Lung (tissue), 12 donors: ENCODE measurements around the gene CDK1. TPM values are rescaled to one million over a fixed set of nuclear protein-coding genes. Genes with fewer than 3 reads are reported as not detected.

Source experiments
- ATAC-seq: fragments of 200-7000 bp; cut with Tn5 transposase; one replicate; pipeline ENCODE4 v1.9.1; 2020; ENCODE audit warnings: moderate number of reproducible peaks; ENCODE audit not compliant: insufficient read depth, low FRiP score
- DNase-seq, 3 donors: peaks; one replicate each; pipeline ENCODE4 v3.0.0-alpha.2; 2013 to 2017
- H3K27ac ChIP-seq, 2 donors: one replicate each; pipeline ENCODE4 v1.5.1; 2013; ENCODE audit warnings: mild to moderate bottlenecking in 2 of 2, moderate library complexity in 2 of 2, control low read depth in 1 of 2, inconsistent platforms in 1 of 2, low read depth in 1 of 2, low read length in 1 of 2
- H3K27me3 ChIP-seq, 3 donors: one replicate each; pipeline ENCODE4 v1.5.1; 2013; ENCODE audit warnings: low read length in 2 of 3; ENCODE audit not compliant: control insufficient read depth in 3 of 3, insufficient read depth in 3 of 3
- H3K36me3 ChIP-seq, 4 donors: one replicate each; pipeline ENCODE4 v1.5.1; 2013; ENCODE audit warnings: low read length in 4 of 4, mild to moderate bottlenecking in 1 of 4, moderate library complexity in 1 of 4; ENCODE audit not compliant: control insufficient read depth in 4 of 4, insufficient read depth in 4 of 4
- H3K4me1 ChIP-seq, 5 donors: one replicate each; pipeline ENCODE4 v1.5.1; 2013; ENCODE audit warnings: low read length in 5 of 5, mild to moderate bottlenecking in 2 of 5, moderate library complexity in 1 of 5; ENCODE audit not compliant: control insufficient read depth in 5 of 5, insufficient read depth in 5 of 5
- H3K4me3 ChIP-seq: one replicate; pipeline ENCODE4 v1.5.1; 2013; ENCODE audit warnings: mild to moderate bottlenecking, control low read depth, moderate library complexity
- H3K9ac ChIP-seq, 2 donors: one replicate each; pipeline ENCODE4 v1.5.1; 2013; ENCODE audit warnings: low read length in 2 of 2, control low read depth in 1 of 2; ENCODE audit not compliant: insufficient read depth in 1 of 2
- H3K9me3 ChIP-seq, 4 donors: one replicate each; pipeline ENCODE4 v1.5.1; 2013; ENCODE audit warnings: low read length in 3 of 4, mild to moderate bottlenecking in 1 of 4, moderate library complexity in 1 of 4; ENCODE audit not compliant: control insufficient read depth in 4 of 4, insufficient read depth in 3 of 4
- whole genome bisulfite sequencing, 2 donors: extraction: QIAGEN DNeasy Blood & Tissue Kit; methylation state at CpG; one replicate each; pipeline ENCODE4 v1.1.7; 2013; 5-methylcytosine and 5-hydroxymethylcytosine counted together
- polyA plus RNA-seq, 2 donors: library from polyadenylated mRNA; stranded (reverse); fragments of 200-250 nt; gene quantifications; one replicate each; pipeline ENCODE4 v1.2.1, GENCODE V29; 2013
- total RNA-seq, 2 donors: library from RNA; depleted of rRNA in 1 of 2; stranded (reverse); fragments of >200 nt in 1 of 2; gene quantifications; one replicate each; pipeline ENCODE4 v1.2.1, GENCODE V29; 2014 to 2021
- TF ChIP-seq, protein P1 (sequence below): IDR thresholded peaks from 2 replicates; pipeline ENCODE4 v1.5.1; 2012; ENCODE audit warnings: mild to moderate bottlenecking; ENCODE audit errors: control extremely low read depth, extremely low read depth
- donor health status: control.
- donor health status: control.
- donor health status: Bipolar disorder and iron deficiency.
- donor health status: healthy.
- donor health status: DM: yes; HTN: yes; CAD: no.

The CDK1 gene
- total and polyA plus RNA-seq, 4 donors: 3.2 to 16.0 (median 7.7) TPM

GRCh38 chr10:60762554-60762953, 15.7 kb upstream of the CDK1 start:
- Histone ChIP-seq H3K9ac (no peak overlapping the region), H3K27ac (no peak overlapping the region), H3K4me3 (no peak overlapping the region), H3K9me3 (no peaks in the 10 kb centered on the region), H3K4me1 (peaks cover 0 to 2% (median 0%) of the 10 kb centered on the region in 5 donors), H3K36me3 (no peaks in the 10 kb centered on the region), H3K27me3 (no peaks in the 10 kb centered on the region)
- 89 to 91% methylated on average over 1 of the region's 1 CpG for WGBS, 2 donors
- ATAC-seq (no peak), DNase-seq (no peak)
- TF ChIP-seq, protein P1, sequence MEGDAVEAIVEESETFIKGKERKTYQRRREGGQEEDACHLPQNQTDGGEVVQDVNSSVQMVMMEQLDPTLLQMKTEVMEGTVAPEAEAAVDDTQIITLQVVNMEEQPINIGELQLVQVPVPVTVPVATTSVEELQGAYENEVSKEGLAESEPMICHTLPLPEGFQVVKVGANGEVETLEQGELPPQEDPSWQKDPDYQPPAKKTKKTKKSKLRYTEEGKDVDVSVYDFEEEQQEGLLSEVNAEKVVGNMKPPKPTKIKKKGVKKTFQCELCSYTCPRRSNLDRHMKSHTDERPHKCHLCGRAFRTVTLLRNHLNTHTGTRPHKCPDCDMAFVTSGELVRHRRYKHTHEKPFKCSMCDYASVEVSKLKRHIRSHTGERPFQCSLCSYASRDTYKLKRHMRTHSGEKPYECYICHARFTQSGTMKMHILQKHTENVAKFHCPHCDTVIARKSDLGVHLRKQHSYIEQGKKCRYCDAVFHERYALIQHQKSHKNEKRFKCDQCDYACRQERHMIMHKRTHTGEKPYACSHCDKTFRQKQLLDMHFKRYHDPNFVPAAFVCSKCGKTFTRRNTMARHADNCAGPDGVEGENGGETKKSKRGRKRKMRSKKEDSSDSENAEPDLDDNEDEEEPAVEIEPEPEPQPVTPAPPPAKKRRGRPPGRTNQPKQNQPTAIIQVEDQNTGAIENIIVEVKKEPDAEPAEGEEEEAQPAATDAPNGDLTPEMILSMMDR: no peak

DNA sequence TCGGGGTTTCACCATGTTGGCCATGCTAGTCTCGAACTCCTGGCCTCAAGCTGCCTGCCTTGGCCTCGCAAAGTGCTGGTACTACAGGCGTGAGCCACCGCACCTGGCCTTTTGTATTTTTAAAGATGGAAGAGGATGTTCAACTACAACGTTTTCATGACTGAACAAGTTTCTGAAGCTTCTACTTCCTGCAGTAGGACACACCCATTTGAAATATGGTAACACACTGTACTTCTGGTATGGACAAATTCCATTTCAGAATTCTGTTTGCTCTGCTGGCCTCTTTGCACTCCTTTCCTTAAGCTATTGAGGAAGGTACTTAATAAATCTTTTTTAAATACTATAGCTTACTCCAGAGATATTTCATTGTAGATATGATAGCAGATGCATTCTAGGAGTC, 10.9 kb upstream of the CDK1 start:
- WGBS, 2 donors: 83 to 84% methylated on average over 6 of the region's 6 CpGs
- no peaks in the 10 kb centered on the region for H3K27me3 ChIP-seq
- TF ChIP-seq, protein P1: no peak
- DNase-seq (no peak), ATAC-seq (no peak)
- no peaks in the 10 kb centered on the region for H3K4me1 ChIP-seq
- no peak overlapping the region for H3K4me3 ChIP-seq
- no peaks in the 10 kb centered on the region for H3K9me3 ChIP-seq
- H3K27ac ChIP-seq: no peak overlapping the region
- H3K9ac ChIP-seq: no peak overlapping the region
- no peaks in the 10 kb centered on the region for H3K36me3 ChIP-seq

DNA sequence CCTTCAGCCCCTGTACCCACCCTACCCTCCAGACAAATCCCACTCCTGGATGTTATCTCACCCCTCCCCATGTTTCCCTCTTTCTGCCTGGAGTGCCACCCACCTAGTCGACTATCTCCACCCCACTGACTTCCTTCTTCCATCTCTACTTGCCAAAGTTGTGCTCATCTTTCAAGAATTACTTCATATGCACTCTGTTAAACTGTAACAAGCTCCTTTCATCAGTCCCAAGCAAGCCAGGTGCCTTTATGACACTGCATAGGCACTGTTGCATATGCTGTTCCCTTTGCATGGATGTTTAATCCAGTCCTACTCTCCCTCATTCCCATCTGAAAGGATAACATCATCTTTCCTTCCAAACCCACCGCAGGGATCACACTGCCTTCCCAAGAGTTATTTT, 8.9 kb upstream of the CDK1 start:
- Histone ChIP-seq H3K27me3 (no peaks in the 10 kb centered on the region), H3K4me3 (no peak overlapping the region), H3K36me3 (no peaks in the 10 kb centered on the region), H3K27ac (no peak overlapping the region), H3K9me3 (no peaks in the 10 kb centered on the region), H3K4me1 (no peaks in the 10 kb centered on the region), H3K9ac (no peak overlapping the region)
- WGBS, 2 donors: 44 to 47% methylated on average over 2 of the region's 2 CpGs
- ATAC-seq (no peak), DNase-seq (no peak)
- TF ChIP-seq, protein P1: no peak

- H3K9me3 ChIP-seq: no peaks in the 10 kb centered on the region
- 39 to 46% methylated on average over 9 of the region's 9 CpGs for whole genome bisulfite sequencing, 2 donors
- ATAC-seq (no peak), DNase-seq (no peak)
- no peaks in the 10 kb centered on the region for H3K36me3 ChIP-seq
- H3K27me3 ChIP-seq: no peaks in the 10 kb centered on the region
- no peak overlapping the region for H3K4me3 ChIP-seq
- peak overlapping the region in 1 of 2 donors; percentile 88 for H3K9ac ChIP-seq
- peaks cover 0 to 34% (median 6%) of the 10 kb centered on the region in 5 donors for H3K4me1 ChIP-seq
- no peak overlapping the region for H3K27ac ChIP-seq
- TF ChIP-seq, protein P1: no peak
Observed at GRCh38 chr10:60777696-60778213, 523 bp upstream of the CDK1 start.
